ENCODE measurements around the gene SLC29A1.

Gene SLC29A1

DNA sequence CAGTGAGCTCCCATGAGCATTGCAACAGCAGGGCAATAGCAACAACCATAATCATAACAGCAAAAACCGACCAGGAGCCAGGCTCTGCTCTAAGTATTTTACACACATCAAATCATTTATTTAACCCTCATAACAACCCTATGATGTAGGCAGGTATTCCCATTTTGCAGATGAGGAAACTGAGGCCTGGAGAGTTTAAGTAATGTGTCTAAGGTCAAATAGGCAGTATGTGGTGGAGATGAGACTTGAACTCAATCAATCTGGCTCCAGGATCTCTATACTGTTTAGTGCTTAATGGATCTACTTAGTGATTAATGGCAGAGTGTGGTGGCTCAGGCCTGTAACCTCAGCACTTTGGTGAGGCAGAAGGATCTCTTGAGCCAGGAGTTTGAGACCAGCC lies 50.2 kb downstream of the SLC29A1 start:
- TF ChIP-seq, protein P1, sequence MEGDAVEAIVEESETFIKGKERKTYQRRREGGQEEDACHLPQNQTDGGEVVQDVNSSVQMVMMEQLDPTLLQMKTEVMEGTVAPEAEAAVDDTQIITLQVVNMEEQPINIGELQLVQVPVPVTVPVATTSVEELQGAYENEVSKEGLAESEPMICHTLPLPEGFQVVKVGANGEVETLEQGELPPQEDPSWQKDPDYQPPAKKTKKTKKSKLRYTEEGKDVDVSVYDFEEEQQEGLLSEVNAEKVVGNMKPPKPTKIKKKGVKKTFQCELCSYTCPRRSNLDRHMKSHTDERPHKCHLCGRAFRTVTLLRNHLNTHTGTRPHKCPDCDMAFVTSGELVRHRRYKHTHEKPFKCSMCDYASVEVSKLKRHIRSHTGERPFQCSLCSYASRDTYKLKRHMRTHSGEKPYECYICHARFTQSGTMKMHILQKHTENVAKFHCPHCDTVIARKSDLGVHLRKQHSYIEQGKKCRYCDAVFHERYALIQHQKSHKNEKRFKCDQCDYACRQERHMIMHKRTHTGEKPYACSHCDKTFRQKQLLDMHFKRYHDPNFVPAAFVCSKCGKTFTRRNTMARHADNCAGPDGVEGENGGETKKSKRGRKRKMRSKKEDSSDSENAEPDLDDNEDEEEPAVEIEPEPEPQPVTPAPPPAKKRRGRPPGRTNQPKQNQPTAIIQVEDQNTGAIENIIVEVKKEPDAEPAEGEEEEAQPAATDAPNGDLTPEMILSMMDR (IDR thresholded peaks at IDR 0.05; ENCODE audit: low read depth, low read length, missing control alignments) = no peak
- no peak overlapping the region for H3K4me3 ChIP-seq (replicated peaks; ENCODE audit: low read depth, low read length)
- DNase-seq (ENCODE audit: extremely low read depth, low read depth) = no peak

DNA sequence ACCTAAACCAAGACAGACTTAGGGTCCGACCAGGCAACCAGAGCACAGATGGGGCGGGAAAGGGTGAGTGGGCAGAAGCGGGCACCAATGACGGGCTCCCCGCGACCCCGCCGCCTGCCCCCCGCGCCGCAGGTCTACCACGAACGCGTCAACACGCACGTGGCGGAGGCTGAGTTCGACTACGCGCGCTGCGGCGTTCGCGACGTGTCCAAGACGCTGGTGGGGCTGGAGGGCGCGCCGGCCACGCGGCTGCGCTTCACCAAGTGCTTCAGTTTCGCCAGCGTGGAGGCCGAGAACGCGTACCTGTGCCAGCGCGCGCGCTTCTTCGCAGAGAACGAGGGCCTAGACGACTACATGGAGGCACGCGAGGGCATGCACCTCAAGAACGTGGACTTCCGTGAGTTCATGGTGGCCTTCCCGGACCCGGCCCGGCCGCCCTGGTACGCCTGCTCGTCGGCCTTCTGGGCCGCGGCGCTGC lies 51.9 kb downstream of the SLC29A1 start:
- TF ChIP-seq, protein P1 (IDR thresholded peaks at IDR 0.05; ENCODE audit: low read depth, low read length, missing control alignments) = no peak
- H3K4me3 ChIP-seq (replicated peaks; ENCODE audit: low read depth, low read length) = no peak overlapping the region

GRCh38 chr6:44275749-44276648 lies 52.6 kb downstream of the SLC29A1 start:
- TF ChIP-seq, protein P1 (IDR thresholded peaks at IDR 0.05; ENCODE audit: low read depth, low read length, missing control alignments) = no peak
- no peak overlapping the region for H3K4me3 ChIP-seq (replicated peaks; ENCODE audit: low read depth, low read length)

More for the DNA sequence above, 51.9 kb downstream of the SLC29A1 start:
- DNase-seq (ENCODE audit: extremely low read depth, low read depth) = no peak

GRCh38 chr6:44276667-44277640 lies 53.6 kb downstream of the SLC29A1 start:
- H3K4me3 ChIP-seq (replicated peaks; ENCODE audit: low read depth, low read length) = no peak overlapping the region
- TF ChIP-seq, protein P1 (IDR thresholded peaks at IDR 0.05; ENCODE audit: low read depth, low read length, missing control alignments) = no peak
- DNase-seq (ENCODE audit: extremely low read depth, low read depth) = no peak

More at GRCh38 chr6:44275749-44276648, 52.6 kb downstream of the SLC29A1 start:
- no peak for DNase-seq (ENCODE audit: extremely low read depth, low read depth)

GRCh38 chr6:44277763-44278162 lies 54.4 kb downstream of the SLC29A1 start:
- no peak for DNase-seq (ENCODE audit: extremely low read depth, low read depth)
- no peak overlapping the region for H3K4me3 ChIP-seq (replicated peaks; ENCODE audit: low read depth, low read length)
- TF ChIP-seq, protein P1 (IDR thresholded peaks at IDR 0.05; ENCODE audit: low read depth, low read length, missing control alignments) = no peak

DNA sequence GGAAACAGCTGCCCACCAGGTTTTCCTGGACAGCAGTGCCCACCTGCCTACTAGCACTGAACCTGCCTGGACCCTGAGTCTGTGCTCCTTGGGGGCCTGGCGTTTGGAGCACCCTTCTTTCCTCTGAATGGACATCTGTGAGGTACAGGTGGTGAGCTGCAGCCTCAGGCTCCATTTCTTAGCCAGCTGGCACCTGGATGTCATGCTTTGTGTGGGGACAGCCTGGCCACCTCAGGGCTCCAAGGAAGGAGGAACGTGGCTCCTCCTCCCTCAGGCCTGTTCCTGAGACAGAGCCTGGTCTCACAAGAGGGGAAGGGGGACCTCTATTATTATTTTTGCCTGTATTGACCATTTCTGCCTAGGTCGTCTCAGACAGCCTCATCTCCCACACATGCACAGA lies 54.9 kb downstream of the SLC29A1 start:
- DNase-seq (ENCODE audit: extremely low read depth, low read depth) = no peak
- no peak overlapping the region for H3K4me3 ChIP-seq (replicated peaks; ENCODE audit: low read depth, low read length)
- TF ChIP-seq, protein P1 (IDR thresholded peaks at IDR 0.05; ENCODE audit: low read depth, low read length, missing control alignments) = no peak

All from HFF-Myc (cell line).